Measurements from ENCODE around the gene EFNB1. TPM values are rescaled to one million over a fixed set of nuclear protein-coding genes. Genes with fewer than 3 reads are reported as not detected.

EFNB1 gene
- total RNA-seq, 2 experiments from 2014 or later = 4.6 to 4.8 TPM

DNA sequence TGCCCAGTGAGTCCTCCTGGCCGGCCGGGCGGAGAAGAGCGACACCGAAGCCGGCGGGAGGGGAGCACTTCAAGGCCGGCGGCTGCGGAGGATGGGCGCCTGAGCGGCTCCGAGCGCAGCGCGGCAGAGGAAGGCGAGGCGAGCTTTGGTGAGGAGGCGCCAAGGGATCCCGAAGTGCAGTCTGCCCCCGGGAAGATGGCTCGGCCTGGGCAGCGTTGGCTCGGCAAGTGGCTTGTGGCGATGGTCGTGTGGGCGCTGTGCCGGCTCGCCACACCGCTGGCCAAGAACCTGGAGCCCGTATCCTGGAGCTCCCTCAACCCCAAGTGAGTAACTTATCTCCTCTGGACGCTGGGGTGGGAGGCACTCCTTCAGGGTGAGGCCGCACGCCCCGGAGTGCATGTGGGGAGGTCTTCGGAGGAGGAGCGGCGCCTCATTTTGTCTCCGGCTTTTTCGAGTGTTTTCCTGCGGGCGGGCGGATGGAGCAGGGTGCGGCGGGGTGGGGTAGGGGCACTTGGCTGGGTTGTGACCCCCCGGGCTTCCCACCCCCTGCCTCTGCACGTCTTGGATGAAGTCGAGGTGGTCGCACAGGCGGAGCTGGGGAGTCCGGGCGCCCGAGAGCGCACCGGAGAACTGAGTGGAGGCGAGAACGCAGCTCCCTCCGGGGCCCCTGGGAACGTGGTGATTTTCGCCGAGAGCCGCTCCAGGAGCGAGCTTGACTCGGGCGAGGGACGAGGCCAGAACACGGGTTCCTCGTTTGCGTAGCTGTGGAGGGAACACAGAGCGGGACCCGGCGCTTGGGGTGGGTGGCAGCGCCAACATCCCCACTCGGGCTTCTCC lies 979 bp downstream of the EFNB1 start:
- DNase-seq = peak; percentile 25
- POLR2A ChIA-PET = interaction anchor here (0.6 kb wide), 1 partner anchor 16 kb away, joined by 4 read pairs; no protein-coding TSS in a partner anchor
- no peaks in the 10 kb centered on the region for H3K27me3 Mint-ChIP-seq
- no peaks in the 10 kb centered on the region for H3K9me3 Mint-ChIP-seq
- H3K4me1 Mint-ChIP-seq (ENCODE audit: low read depth) = peaks cover 18% of the 10 kb centered on the region
- CTCF ChIA-PET = interaction anchor here (2.6 to 5.1 kb wide), 3 partner anchors 392 to 557 kb away, joined by 12 to 58 read pairs (median 14); no protein-coding TSS in a partner anchor
- H3K27ac Mint-ChIP-seq = no peak overlapping the region
- intact Hi-C loops (cut with micrococcal nuclease) = loop anchor here (2.0 to 10.0 kb wide), 7 partner anchors 97 to 1303 kb away; partner anchors contain the start of genes EDA, IGBP1 and PJA1
- H3K36me3 Mint-ChIP-seq = no peaks in the 10 kb centered on the region
- H3K4me3 Mint-ChIP-seq = peak overlapping the region; percentile 80

DNA sequence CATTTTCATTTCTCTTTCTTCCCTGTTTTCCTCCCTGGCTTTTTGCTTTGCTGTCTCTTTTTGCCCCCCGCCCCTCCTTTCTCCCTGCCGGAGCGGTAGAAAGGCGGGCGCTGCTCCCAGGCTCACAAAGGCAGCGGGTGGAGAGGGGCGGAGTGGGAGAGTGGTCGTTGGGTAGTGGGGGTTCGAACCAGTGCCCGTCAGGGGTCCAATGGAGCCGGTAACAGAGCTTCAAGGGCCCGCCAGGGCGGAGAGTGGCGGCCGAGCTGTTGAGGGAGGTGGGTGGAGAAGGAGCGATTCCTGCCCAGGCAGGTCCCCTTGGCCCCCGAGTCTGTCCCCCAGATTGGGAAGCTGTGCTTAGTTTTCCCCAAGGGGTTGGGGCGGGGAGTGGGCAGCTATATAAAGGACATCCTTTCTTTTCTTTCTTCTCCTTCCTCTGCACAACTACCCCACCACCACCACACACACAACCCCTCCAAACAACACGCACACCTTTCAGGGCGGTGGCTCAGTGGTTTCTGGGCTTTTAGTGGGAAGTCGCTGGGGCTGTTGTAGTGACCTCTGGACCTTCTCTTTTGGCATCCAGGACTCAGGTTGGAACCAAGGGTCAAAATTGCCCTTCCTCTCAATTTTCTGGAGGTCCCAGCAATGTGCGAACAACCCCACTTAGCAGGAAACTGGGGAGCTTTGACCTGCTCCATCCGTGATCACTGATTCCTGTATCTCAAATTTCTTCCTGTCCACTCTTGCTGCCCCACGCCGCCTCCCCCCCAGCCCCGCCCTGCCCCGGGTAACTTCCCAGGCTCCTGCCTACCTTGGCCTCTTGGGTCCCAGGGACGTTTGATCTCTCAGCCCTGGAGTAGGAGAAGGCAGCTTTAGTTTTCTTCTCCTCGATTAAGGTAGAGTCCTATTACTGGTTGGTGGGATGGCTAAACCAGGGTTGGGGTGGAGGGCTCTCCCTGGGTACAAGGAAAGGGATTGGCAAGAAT lies 1.9 kb downstream of the EFNB1 start:
- DNase-seq = no peak
- CTCF ChIA-PET = interaction anchor here (1.3 to 5.1 kb wide), 2 partner anchors 391 to 392 kb away, joined by 4 to 58 read pairs; no protein-coding TSS in a partner anchor
- peak overlapping the region; percentile 80 for H3K4me3 Mint-ChIP-seq
- no peak overlapping the region for H3K27ac Mint-ChIP-seq
- no peaks in the 10 kb centered on the region for H3K36me3 Mint-ChIP-seq
- no peaks in the 10 kb centered on the region for H3K27me3 Mint-ChIP-seq
- no peaks in the 10 kb centered on the region for H3K9me3 Mint-ChIP-seq
- intact Hi-C loops (cut with micrococcal nuclease) = no loop called here
- POLR2A ChIA-PET = no interaction called here
- H3K4me1 Mint-ChIP-seq (ENCODE audit: low read depth) = peaks cover 18% of the 10 kb centered on the region

DNA sequence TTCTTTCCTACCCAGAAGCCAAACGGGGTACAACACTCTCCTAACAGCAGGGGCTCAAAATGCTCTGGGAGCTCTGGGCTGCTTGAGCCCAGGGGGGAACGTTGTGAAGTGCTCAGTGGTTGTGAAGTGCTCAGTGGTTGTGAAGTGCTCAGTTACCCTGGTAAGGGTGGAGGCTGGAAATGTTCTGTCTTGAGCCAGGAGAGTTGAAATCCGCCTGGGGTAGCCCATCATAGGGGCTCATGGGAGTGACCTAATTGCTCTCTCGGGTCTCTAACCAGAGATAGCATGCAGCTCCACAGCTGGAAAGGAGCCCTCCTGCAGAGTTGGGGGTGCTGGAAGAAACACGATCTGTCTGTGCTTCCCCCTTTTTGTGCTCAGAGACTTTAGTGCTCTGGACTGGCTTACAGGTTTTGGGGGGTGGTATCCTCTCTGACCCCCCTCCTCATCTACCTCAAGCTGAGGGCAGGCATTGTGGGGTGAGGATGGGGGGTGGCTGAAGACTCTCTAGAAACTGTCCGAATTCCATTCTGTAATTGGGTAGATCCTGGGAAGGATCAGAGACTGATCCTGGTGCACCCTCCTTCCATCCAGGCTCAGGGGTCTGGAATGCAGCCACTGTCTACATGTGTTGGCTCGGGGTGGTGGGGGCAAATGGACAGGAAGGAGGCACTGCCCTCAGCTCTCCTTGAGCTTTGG lies 2.7 kb downstream of the EFNB1 start:
- Mint-ChIP-seq H3K27me3 (no peaks in the 10 kb centered on the region), H3K4me3 (peak overlapping the region; percentile 58), H3K27ac (no peak overlapping the region), H3K4me1 (ENCODE audit: low read depth) (peaks cover 18% of the 10 kb centered on the region), H3K36me3 (no peaks in the 10 kb centered on the region), H3K9me3 (no peaks in the 10 kb centered on the region)
- POLR2A ChIA-PET = no interaction called here
- intact Hi-C loops (cut with micrococcal nuclease) = no loop called here
- DNase-seq = no peak
- CTCF ChIA-PET = interaction anchor here (1.3 to 1.7 kb wide), 2 partner anchors 391 to 555 kb away, joined by 3 to 4 read pairs; no protein-coding TSS in a partner anchor

DNA sequence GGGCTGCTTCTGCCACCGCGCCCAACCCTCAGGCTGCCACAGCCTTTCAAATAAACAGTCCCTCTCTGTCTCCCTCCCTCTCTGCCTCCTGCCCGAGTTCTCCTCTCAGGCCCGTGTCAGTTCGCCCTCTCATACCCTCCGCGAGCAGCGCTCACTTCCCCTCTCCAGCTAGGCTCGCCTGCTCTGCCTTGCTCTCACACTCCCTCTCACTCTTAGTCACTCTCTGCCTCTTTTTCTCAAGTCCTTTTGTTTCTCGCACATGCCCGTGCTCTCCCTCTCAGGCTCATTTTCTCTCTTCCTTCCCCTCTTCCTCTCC lies 3.2 kb downstream of the EFNB1 start:
- intact Hi-C loops (cut with micrococcal nuclease) = no loop called here
- peak; percentile 56 for DNase-seq

DNA sequence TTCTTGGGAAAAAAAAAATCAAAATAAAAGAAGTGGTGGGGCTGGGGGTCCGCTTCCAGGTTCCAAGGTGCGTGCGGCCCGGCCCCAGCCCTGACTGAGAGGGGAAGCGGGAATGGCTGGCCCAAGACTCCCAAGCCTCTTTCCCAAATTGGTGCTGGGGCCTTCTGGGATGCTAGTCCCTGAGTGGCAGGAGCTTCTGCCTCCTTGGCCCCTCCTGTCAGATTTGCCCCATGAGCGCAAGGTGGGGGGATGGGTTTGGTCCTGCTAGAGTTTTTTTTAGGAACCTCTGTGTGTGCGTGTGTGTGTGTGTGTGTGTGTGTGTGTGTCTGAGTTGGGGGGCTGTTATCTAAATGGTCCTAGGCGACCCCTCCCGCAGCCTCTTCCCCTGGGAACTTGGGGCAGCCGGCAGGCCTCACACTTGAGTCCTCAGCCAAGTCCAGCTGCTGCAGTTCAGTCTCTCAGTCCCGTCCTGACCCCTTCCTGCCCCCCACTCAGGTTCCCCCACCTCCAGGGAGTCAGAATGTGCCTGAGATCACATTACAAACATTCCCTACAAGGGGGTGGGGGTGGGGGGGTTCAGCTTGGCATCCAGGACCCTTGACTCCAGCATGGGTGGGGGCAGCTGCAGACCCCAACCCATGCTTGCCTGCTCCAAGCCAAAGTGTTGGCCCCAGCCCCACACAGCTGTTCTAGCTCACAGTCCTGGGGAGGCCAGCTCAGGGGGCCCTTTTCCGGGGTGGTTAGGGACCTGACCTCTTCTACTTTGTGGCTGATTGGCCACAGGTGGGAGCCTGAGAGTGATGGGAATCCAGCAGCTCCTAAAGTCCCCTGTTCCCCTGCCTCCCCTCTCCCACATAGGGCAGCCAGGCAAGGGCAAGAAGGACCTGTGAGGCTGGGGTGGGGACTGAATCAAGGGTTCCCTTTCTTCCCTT lies 4.0 kb downstream of the EFNB1 start:
- Mint-ChIP-seq H3K4me1 (ENCODE audit: low read depth) (peaks cover 16% of the 10 kb centered on the region), H3K36me3 (peaks cover 2% of the 10 kb centered on the region), H3K27ac (no peak overlapping the region), H3K9me3 (no peaks in the 10 kb centered on the region), H3K27me3 (no peaks in the 10 kb centered on the region), H3K4me3 (no peak overlapping the region)
- intact Hi-C loops (cut with micrococcal nuclease) = no loop called here
- ChIA-PET POLR2A (no interaction called here), CTCF (interaction anchor here (1.7 kb wide), 1 partner anchor 554 kb away, joined by 3 read pairs; no protein-coding TSS in a partner anchor)
- no peak for DNase-seq

More for the DNA sequence above, 3.2 kb downstream of the EFNB1 start:
- H3K9me3 Mint-ChIP-seq = no peaks in the 10 kb centered on the region
- no peaks in the 10 kb centered on the region for H3K27me3 Mint-ChIP-seq
- no peak overlapping the region for H3K27ac Mint-ChIP-seq
- CTCF ChIA-PET = interaction anchor here (1.3 to 1.7 kb wide), 2 partner anchors 390 to 555 kb away, joined by 3 to 4 read pairs; no protein-coding TSS in a partner anchor
- peaks cover 18% of the 10 kb centered on the region for H3K4me1 Mint-ChIP-seq (ENCODE audit: low read depth)
- H3K4me3 Mint-ChIP-seq = peak overlapping the region; percentile 58
- peaks cover 2% of the 10 kb centered on the region for H3K36me3 Mint-ChIP-seq
- POLR2A ChIA-PET = no interaction called here

DNA sequence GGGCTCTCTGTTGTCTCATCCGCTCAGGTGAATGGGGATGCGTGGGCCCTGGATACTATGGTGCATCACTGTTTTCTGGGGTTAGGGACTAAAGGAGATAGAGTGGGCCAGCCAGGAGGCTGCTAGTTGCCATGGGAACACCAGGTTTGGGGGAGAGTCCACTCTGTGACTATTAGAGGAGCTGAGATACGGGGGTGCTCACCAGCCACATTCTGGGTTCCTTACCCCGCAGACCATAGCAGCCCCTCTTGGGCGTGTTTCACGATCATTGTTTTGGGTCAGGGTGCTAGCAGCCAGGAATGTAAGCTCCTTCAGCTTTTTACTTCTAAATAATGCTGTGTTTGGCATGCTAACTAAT lies 4.6 kb downstream of the EFNB1 start:
- Mint-ChIP-seq H3K4me3 (no peak overlapping the region), H3K4me1 (ENCODE audit: low read depth) (peaks cover 13% of the 10 kb centered on the region), H3K27ac (no peak overlapping the region), H3K9me3 (no peaks in the 10 kb centered on the region), H3K27me3 (no peaks in the 10 kb centered on the region), H3K36me3 (peaks cover 2% of the 10 kb centered on the region)
- CTCF ChIA-PET = interaction anchor here (1.7 kb wide), 1 partner anchor 554 kb away, joined by 3 read pairs; no protein-coding TSS in a partner anchor
- intact Hi-C loops (cut with micrococcal nuclease) = no loop called here
- POLR2A ChIA-PET = no interaction called here
- DNase-seq = no peak

DNA sequence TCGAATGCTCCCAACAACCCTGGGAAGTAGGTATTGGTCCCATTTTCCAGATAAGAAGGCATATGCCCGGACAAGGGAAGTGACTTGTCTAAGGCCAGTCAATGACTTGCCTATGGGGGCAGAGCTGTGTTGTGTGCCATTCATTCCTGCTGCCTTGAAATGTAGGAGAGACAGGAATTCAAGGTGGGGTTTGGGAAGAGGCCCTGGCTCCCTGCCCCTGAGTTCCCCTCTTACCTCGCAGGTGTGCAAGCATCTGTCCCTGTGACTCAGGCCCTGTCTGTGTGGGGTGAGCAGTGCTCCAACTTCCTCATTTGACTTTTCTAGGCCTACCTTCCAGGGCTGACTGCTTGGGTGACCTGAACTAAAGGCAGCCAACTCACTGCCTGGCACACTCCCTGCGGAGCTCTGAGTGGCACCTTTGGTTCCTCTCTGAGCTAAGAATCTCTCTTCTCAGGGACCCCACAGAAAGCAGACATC lies 5.1 kb downstream of the EFNB1 start:
- DNase-seq = no peak
- Mint-ChIP-seq H3K27ac (no peak overlapping the region), H3K27me3 (no peaks in the 10 kb centered on the region), H3K4me1 (ENCODE audit: low read depth) (peaks cover 11% of the 10 kb centered on the region), H3K4me3 (no peak overlapping the region), H3K9me3 (no peaks in the 10 kb centered on the region), H3K36me3 (peaks cover 2% of the 10 kb centered on the region)
- ChIA-PET CTCF (no interaction called here), POLR2A (no interaction called here)
- intact Hi-C loops (cut with micrococcal nuclease) = no loop called here

DNA sequence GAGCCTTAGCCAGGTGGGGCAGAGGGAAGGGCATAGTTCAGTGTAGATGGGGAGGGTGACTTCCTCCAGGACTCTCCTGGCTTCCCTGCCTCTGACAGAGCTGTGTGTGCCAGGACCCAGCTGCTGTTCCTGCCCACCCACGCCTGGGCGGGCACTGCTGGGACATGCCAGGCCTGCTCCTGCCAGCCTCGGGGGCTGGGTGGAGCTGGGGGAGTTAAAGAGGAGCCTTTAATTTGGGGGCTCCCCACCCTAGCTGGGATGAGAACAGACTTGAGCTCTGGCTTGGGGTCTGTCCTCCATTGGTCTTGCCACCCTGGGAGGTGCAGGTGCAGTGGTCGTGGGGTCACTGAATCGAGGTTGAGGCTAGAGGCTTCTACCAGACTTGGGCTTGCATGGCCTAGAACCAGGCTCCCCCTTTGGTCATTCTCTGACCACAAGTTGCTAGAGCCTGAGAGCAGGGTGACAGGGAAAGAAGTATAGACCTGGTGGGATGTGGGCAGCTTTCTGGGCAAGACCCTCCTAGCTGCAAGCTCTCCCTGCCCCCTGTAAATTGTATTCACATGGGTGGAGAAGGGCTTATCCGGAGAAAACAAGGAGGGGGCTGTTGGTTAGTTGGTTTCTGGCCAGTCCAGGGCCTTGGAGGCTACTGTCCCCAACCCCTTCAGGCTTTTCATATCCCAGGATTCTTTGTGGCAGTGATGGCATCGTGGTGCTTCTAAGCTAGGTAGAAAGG lies 5.7 kb downstream of the EFNB1 start:
- no peak for DNase-seq
- no peak overlapping the region for H3K4me3 Mint-ChIP-seq
- no peaks in the 10 kb centered on the region for H3K27me3 Mint-ChIP-seq
- POLR2A ChIA-PET = no interaction called here
- H3K27ac Mint-ChIP-seq = no peak overlapping the region
- intact Hi-C loops (cut with micrococcal nuclease) = no loop called here
- H3K4me1 Mint-ChIP-seq (ENCODE audit: low read depth) = peaks cover 11% of the 10 kb centered on the region
- H3K36me3 Mint-ChIP-seq = peaks cover 2% of the 10 kb centered on the region
- CTCF ChIA-PET = no interaction called here
- H3K9me3 Mint-ChIP-seq = no peaks in the 10 kb centered on the region

DNA sequence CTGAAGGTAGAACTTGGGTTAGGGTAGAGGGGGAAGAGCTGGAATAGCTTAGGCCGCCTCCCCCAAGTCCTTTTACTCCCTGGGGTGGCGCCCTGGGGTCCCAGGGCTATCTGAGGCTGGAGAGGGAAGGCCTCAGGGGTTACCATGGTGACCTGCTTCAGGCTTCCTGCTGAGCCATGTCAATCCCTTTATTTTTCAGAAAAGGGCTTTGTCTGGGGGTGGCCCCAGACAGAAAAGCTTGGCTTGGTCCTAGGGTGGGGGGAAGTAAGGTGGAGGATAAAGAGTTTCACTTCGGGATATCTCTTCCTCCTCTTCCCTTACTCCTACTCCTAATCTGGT lies 6.3 kb downstream of the EFNB1 start:
- intact Hi-C loops (cut with micrococcal nuclease) = no loop called here
- ChIA-PET CTCF (no interaction called here), POLR2A (no interaction called here)
- peaks cover 11% of the 10 kb centered on the region for H3K4me1 Mint-ChIP-seq (ENCODE audit: low read depth)
- H3K9me3 Mint-ChIP-seq = no peaks in the 10 kb centered on the region
- H3K27me3 Mint-ChIP-seq = no peaks in the 10 kb centered on the region
- H3K27ac Mint-ChIP-seq = no peak overlapping the region
- peaks cover 2% of the 10 kb centered on the region for H3K36me3 Mint-ChIP-seq
- no peak for DNase-seq
- H3K4me3 Mint-ChIP-seq = no peak overlapping the region

DNA sequence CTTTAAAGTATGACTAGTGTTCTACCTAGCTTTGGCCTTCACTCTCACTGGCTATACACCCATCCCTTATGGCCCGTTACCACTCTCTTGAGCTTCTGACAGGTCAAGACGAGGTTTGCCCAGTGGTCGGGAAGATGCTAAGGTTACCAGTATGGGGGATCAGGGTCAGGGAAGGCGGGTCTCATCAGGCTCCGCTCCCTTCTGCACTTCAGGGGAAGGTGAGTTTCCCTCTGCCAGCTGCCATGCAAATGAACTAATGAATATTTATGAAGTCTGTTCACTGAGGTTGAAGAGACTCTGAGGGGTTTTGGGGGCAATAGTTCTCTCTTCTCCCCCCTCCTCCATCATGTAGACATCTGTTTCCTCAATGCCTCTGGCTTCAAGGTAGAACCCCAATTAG lies 6.6 kb downstream of the EFNB1 start:
- Mint-ChIP-seq H3K36me3 (peaks cover 2% of the 10 kb centered on the region), H3K9me3 (no peaks in the 10 kb centered on the region), H3K4me1 (ENCODE audit: low read depth) (peaks cover 11% of the 10 kb centered on the region), H3K27ac (no peak overlapping the region), H3K4me3 (no peak overlapping the region), H3K27me3 (no peaks in the 10 kb centered on the region)
- intact Hi-C loops (cut with micrococcal nuclease) = no loop called here
- DNase-seq = no peak
- CTCF ChIA-PET = no interaction called here
- POLR2A ChIA-PET = no interaction called here

DNA sequence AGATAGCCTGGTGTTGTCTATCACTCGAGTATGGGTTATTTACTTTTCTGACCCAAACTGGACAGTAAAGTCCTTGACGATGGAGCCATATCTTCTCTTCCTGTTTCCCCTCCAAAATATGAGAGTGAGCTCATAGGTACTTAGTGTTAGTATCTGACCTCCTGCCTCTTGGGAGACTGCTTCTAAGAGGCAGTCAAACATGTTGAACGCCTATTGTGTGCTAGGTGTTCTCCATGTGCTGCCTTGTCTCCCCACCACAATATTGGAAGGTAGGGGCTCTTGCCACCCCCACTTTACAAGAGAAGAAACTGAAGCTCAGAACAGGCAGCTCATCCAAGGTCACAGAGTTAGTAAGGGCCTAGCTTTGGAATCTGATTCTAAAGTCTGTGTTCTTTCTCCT lies 8.3 kb downstream of the EFNB1 start:
- H3K4me3 Mint-ChIP-seq = no peak overlapping the region
- CTCF ChIA-PET = no interaction called here

More for the DNA sequence above, 8.3 kb downstream of the EFNB1 start:
- peaks cover 2% of the 10 kb centered on the region for H3K4me1 Mint-ChIP-seq (ENCODE audit: low read depth)
- no peak for DNase-seq
- intact Hi-C loops (cut with micrococcal nuclease) = no loop called here
- POLR2A ChIA-PET = no interaction called here
- H3K36me3 Mint-ChIP-seq = peaks cover 2% of the 10 kb centered on the region
- H3K9me3 Mint-ChIP-seq = no peaks in the 10 kb centered on the region
- no peaks in the 10 kb centered on the region for H3K27me3 Mint-ChIP-seq
- H3K27ac Mint-ChIP-seq = no peak overlapping the region
